Heart left ventricle (tissue), 13 donors: ENCODE data around the gene SYNDIG1.

Experiments used
- POLR2A ChIP-seq, 2 donors: fragments of 450-650 bp; IDR thresholded peaks; one replicate each; pipeline ENCODE4 v1.6.1; 2017; ENCODE audit warnings: antibody characterized with exemption in 2 of 2, mild to moderate bottlenecking in 2 of 2, moderate library complexity in 2 of 2
- TF ChIP-seq, protein P1 (sequence below), 12 donors: fragments of 200-600 bp; sonication (generic) in 4 of 12; IDR thresholded peaks; one replicate each; pipeline versions ENCODE4 v1.5.0 to v1.8.0; 2018 to 2022; ENCODE audit warnings: antibody characterized with exemption in 12 of 12, mild to moderate bottlenecking in 5 of 12
- donor health status: ischemic (EF 13 %, LVEDD 7.1; RV severe dilation, severe dysfunction).
- donor health status: DM: no; HTN: yes; CAD: no.
- donor health status: DM: no; HTN: no; CAD: no.
- donor health status: ischemic (EF 25% LVEDD 6.9; RV normal size, moderate dysfunction).
- donor health status: ischemic (EF 25% LVEDD 5.7; RV mildly dilated, moderate dysfunction).
- donor health status: ischemic (EF 35%, LVEDD 5.7; RV mildly dilated, moderate dysfunction).
- donor health status: nonischemic (EF 11% LVEDD 7.7; RV severe dilation, severe dysfunction).
- donor health status: DM: yes; HTN: yes; CAD: no.
- donor health status: PGD.
- donor health status: ischemic (EF 29% LVEDD 5.4; RV normal size, mild dysfunction).
- donor health status: nonischemic (EF 23%, LVEDD 6.1; RV moderate dilation, normal function).

DNA sequence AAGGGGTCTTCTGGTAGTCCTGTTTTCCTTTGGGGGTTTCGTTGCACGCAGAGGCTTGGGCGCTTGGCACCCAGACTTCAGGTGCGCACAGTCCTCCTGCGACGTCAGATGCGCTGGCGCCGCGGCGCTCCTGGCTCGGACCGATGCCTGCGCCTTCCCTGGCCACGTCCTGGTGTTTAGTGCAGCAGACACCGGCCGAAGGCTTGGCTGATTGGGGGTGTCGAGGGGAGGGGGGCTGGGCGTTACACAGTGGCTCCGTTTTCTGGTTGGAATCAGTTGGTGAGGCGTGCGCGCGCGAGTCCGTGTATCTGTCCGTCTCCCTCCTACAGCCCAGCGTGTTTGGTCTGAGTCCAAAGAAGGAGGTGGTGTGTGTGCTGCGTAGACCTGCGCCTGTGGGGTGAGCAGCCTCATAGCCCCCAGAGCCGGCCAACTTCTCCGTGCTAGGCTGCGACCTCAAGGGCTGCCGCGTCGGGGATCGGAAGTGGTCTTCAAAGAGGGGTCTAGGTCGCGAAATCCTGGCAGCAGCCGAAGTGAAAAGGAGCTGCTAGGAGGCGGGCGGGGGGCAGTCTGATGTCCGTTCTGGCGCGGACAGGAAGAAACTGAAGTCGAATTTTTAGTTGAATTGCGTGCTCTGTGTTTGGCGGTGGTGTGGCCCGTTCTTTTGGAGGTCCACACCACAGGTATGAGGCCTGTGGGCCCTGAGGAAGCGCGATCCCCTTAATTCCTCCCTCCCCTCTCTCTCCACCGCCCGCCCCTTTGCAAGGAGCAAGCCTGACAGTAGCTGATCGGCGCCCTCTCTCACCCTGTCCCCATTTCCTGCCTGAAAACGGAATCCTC, 1.5 kb downstream of the SYNDIG1 start:
- TF ChIP-seq POLR2A (IDR thresholded peaks at IDR 0.05), result no peak
- TF ChIP-seq, protein P1, sequence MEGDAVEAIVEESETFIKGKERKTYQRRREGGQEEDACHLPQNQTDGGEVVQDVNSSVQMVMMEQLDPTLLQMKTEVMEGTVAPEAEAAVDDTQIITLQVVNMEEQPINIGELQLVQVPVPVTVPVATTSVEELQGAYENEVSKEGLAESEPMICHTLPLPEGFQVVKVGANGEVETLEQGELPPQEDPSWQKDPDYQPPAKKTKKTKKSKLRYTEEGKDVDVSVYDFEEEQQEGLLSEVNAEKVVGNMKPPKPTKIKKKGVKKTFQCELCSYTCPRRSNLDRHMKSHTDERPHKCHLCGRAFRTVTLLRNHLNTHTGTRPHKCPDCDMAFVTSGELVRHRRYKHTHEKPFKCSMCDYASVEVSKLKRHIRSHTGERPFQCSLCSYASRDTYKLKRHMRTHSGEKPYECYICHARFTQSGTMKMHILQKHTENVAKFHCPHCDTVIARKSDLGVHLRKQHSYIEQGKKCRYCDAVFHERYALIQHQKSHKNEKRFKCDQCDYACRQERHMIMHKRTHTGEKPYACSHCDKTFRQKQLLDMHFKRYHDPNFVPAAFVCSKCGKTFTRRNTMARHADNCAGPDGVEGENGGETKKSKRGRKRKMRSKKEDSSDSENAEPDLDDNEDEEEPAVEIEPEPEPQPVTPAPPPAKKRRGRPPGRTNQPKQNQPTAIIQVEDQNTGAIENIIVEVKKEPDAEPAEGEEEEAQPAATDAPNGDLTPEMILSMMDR (IDR thresholded peaks at IDR 0.05), result no peak
